Activated T-cell treated with anti-CD3 and anti-CD28 coated beads for 4 hours (primary cell): ENCODE data around the gene KATNAL1.

Experiments used
- DNase-seq: peaks from one replicate; pipeline ENCODE4 v3.0.0-alpha.2; 2020

The KATNAL1 gene

DNA sequence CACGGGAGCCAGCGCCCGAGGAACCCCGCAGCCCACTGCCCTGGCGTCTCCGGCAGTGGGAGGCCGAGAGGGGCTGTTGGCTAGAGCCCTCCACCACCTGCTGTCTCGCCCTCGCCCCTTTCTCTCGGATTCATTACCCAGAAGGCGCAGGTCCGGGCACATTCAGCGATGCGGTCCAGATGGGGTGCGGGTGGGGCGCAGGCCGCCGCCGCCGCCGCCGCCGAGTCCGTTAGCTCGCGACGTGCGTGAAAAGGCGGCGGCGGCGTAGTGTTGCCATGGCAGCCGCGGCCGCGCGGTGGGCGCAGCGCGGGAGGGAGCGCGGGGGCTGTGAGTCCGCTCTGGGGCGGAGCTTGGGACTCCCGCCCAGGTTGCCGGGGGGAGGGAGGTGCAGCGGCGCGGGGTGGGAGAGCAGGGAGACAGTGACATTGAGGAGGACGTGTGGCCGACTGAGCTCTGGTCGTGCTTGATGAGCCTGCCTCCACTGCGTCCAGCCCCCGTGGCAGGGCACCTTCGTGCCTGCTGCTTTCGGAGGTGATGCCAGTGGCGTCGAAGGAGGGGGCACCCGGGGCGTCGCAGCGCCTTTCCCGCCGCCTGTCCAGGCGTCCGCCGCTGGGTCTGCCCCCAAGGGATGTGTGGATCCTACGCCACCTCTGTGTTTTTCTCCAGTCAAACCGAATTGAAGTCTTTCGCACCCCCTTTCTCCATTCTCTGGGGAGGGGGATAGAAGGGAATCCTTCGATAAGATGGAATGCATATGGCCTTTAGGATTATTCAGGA, at the start of gene KATNAL1:
Gene KATNAL1, minus strand, starts transcription at position 358 of the 777 bp plus-strand sequence. CDS start 23,774 bp downstream, outside the sequence.
- peak; percentile 48 for DNase-seq

DNA sequence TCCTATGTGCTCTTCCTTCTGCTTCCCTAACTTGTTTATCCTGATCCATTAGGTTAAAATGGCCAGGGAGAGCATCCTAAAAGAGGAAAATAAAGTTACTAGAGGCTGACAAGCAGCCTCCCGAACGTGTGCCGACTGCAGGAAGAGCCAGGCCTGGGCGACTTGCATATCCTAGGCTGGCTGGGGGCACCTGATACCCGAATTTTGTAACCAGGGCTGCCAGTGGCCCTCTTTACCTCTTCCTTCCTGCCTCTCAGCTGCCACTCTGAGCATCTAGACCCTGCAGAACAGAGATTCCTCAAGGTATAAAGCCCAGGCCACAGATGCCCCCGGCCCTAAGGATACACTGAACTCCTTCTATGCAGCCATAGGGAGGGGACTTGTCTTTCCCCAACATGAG, 48.5 kb upstream of the KATNAL1 start:
- DNase-seq = no peak

DNA sequence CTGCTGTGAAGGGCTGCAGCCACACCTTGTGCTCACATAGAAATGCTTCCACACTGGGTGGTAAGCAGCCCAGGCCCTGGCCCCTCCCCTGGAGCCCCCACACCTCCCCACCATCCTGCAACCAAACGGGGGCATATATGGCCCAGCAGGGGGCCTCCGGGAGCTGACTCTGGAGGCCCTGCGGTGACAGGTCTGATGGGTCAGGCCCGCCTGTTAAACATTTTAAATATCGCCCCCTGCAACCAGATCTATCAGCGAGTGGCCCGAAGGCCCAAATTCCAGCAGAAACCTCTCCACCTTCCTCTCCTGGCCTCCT, 48.0 kb upstream of the KATNAL1 start:
- peak; percentile 28 for DNase-seq

DNA sequence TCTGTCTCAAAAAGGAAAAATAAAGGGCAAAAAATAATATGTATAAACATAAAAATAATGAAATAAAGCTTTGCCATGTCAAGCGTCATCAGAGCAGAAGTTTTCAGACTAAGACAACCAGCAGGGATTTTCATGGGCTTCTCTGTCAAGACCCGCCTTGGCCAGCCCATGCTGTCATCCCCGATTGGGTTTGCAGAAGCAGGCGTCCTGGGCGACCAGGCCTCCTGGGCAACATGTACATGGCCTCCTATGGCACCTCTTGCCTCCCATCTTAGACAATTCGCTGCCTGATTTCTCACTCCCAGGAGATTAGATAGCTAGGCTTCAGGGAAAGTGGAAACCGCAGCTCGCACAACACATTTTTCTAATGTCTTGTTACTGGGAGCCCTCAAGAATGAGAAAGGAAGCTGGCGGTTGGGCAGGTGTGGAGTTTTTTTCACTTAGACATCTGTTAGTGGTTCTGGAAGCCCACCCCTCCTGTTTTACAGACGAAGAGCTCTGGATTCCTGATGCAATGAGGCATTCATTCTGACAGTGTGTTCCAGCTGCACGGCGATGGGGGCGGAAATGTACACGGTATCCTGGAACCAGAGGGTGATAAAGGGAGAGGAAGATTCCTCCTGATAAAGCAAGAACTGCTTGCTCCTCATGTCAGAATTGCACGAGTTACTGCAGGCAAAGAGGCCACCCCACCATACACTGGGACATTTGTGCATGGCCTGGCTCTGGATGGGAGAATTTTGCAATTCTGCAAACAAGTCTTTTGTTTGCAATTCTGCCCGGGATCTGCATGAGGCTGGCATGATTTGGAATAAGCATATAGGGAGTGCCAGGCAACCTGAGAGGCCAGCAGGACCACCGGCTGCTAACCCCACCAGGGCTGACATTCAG, 47.4 kb upstream of the KATNAL1 start:
- no peak for DNase-seq

GRCh38 chr13:30353471-30354215, 46.3 kb upstream of the KATNAL1 start:
- no peak for DNase-seq

DNA sequence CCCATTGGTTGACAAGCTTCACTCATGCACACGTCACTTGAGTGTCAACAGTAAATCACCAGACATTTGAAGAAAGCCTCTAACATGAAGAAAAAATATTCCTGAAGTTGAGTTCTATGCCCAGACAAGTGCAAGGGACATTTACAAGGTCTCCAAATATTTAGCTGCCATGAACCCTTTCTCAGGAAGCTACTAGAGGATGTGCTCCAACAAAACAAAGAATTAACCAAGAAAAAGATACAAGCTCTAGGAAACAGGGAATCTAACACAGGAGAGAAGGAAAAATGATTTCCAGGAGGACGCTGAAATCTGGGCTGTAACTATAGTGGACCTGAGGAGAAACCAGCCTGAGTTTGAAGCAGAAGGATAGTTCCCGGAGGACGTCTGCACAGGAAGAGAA, 45.7 kb upstream of the KATNAL1 start:
- no peak for DNase-seq

GRCh38 chr13:30352121-30352520, 44.8 kb upstream of the KATNAL1 start:
- no peak for DNase-seq

DNA sequence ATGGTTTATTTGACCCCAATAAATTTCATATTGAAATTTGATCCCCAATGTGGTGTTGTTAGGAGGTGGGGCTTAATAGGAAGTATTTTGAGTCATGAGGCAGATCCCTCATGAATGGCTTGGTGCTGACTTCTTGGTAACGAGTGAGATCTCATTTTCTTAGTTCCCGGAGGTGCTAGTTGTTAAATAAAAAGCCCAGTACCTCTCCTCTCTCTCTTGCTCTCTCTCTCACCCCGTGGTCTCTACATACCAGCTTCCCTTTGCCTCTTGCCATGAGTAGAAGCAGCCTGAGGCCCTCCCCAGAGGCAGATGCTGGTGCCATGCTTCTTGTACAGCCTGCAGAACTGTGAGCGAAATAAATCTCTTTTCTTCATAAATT, 39.4 kb upstream of the KATNAL1 start:
- DNase-seq = no peak

GRCh38 chr13:30346153-30346788, 38.9 kb upstream of the KATNAL1 start:
- DNase-seq = peak; percentile 33

- DNase-seq = no peak
These were observed 38.2 kb upstream of the KATNAL1 start for GRCh38 chr13:30345426-30346100.

GRCh38 chr13:30341815-30342570, 34.6 kb upstream of the KATNAL1 start:
- DNase-seq = no peak

DNA sequence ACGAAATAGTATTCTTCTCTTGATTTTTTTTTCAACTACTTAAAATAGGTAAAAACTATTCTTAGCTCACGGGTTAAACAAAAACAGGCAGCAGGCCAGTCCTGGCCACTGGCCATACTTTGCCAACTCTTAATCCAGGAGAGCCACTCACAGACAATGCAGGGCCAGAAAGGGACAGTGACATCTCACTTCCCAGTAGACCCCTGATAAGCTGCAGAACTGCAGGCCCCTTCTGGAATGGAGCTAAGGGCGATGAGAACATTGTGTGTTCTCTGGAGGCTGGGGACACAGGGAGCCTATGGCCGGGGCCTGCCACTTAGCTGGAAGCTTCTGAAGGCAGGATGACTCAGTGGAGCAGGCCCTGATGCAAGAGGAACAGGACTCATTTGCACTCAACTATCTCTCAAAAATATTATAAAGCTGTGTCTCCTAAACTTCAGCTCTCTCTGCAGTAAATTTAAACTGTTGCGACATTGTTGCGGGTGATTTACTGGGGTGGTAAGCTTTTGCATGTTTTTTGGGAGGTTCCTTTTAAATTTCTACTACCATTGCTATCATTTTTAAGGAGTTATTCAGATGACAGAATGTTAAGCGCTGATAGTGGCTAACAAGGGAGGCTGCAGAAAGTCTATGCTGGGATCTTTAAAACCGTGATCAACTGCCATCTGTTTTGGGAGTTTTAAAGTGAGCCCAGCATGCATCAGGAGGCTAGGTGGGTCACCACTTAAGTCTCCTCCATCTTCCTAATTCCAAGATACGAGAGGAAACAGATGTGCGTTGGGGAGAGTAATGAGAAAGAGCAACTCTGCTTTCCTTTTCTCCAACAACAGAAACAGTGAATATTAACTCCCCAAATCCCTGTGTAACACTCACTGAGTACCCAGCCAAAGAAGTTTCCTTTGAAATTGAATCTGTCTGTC, 33.2 kb upstream of the KATNAL1 start:
- DNase-seq = no peak

DNA sequence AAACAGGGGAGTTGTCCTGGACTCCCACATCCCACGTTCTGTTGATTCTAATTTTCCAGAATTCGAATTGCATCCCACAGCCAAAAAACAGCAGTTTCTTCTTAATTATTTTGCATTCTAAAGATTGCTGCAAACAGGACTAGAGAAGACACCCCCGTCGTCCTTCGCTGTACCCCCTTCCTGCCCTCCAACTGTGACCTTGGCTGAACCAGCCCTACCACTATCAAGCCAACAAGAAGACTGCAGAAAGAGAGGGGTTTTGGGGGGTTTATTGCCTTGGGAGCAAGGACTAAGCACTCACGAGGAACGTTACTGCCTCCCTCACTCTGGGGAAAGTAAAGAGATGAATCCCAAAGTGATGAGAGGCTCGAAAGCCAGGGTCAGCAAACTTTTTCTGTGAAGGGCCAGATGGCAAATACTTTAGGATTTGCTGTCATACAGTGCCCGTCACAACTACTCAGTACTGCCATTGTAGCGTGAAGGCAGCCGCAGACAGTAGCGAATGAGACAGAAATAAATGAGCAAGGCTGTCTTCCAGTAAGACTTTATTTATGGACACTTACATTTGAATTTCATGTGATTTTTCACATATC, 32.5 kb upstream of the KATNAL1 start:
- DNase-seq = no peak

GRCh38 chr13:30338952-30339351, 31.6 kb upstream of the KATNAL1 start:
- DNase-seq = no peak

- DNase-seq = no peak
These were observed 31.0 kb upstream of the KATNAL1 start for GRCh38 chr13:30338331-30338851.

GRCh38 chr13:30337061-30337610, 29.8 kb upstream of the KATNAL1 start:
- no peak for DNase-seq

DNA sequence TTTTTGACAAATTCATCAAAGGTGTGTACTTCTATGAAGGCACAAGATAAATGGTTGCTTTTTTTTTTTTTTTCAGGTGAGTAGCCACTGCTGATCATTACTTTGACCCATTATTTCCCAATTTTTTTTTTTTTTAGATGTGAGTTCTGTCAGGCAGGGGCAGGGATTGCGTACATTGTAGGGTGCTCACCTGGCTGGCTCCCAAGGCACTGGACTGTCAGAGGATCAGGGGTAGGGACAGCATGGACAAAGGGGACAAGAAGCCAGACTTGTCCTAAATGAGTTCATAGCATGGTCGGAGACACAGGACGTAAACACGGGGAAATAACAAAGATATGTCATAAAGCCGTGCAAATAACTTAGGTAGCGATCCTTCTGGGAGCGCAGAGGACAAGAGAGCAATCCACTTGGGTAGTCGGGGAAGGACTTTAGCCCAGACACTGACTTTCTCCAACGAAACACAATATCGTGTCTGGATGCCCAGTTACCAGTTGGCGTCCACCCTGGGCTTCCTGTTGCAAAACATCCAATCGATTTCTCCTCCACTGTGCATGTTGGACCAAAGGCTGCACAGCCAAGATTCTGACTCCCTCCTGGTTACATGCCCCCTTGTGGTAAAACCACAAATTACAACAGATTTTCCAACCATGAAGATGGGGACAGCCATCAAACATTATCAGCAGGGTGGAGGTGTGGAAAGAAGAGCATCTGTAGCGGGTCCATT, 27.5 kb upstream of the KATNAL1 start:
- no peak for DNase-seq

DNA sequence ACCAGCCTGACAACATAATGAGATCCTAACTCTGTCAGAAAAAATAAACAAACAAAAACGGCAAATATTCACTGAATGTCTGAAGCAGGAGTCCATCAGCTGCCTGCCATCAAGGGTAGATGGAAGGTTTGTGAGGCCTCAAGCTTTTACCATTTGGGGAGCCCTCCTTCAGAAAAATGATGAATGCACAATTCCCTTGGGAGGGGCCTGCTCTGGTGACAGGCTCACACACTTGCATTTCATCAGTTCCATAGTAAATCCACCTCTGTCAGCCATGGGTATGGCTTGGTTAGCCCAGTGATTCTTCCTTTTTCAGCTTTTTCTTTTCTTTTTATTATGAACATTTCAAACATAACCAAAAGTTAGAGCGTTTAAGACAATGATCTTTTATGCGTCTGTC, 26.3 kb upstream of the KATNAL1 start:
- DNase-seq = no peak
